Ishikawa (cell line): ENCODE measurements around the gene GPANK1.

Experiments
- CEBPB ChIP-seq: IDR thresholded peaks from 2 replicates; pipeline ENCODE4 v1.6.1; 2012
- CREB1 ChIP-seq: IDR thresholded peaks from 2 replicates; pipeline ENCODE4 v1.6.1; 2012; ENCODE audit warnings: low read depth
- EGR1 ChIP-seq: IDR thresholded peaks from 2 replicates; pipeline ENCODE4 v1.6.1; 2012
- EP300 ChIP-seq: IDR thresholded peaks from 2 replicates; pipeline ENCODE4 v1.6.1; 2012; ENCODE audit warnings: borderline replicate concordance
- FOXM1 ChIP-seq: IDR thresholded peaks from 2 replicates; pipeline ENCODE4 v1.6.1; 2012; ENCODE audit warnings: low read depth, borderline replicate concordance
- MAX ChIP-seq: IDR thresholded peaks from 2 replicates; pipeline ENCODE4 v1.6.1; 2012
- NFIC ChIP-seq: IDR thresholded peaks from 2 replicates; pipeline ENCODE4 v1.6.1; 2012
- RAD21 ChIP-seq: IDR thresholded peaks from 2 replicates; pipeline ENCODE4 v1.6.1; 2012; ENCODE audit warnings: low read depth
- REST ChIP-seq: IDR thresholded peaks from 2 replicates; pipeline ENCODE4 v1.6.1; 2012; ENCODE audit warnings: low read depth, mild to moderate bottlenecking
- TAF1 ChIP-seq: IDR thresholded peaks from 2 replicates; pipeline ENCODE4 v1.6.1; 2012; ENCODE audit warnings: low read depth, mild to moderate bottlenecking
- TCF12 ChIP-seq: IDR thresholded peaks from 2 replicates; pipeline ENCODE4 v1.6.1; 2012; ENCODE audit warnings: low read depth
- TEAD4 ChIP-seq: IDR thresholded peaks from 2 replicates; pipeline ENCODE4 v1.6.1; 2012
- YY1 ChIP-seq: IDR thresholded peaks from 2 replicates; pipeline ENCODE4 v1.6.1; 2012; ENCODE audit warnings: low read depth

DNA sequence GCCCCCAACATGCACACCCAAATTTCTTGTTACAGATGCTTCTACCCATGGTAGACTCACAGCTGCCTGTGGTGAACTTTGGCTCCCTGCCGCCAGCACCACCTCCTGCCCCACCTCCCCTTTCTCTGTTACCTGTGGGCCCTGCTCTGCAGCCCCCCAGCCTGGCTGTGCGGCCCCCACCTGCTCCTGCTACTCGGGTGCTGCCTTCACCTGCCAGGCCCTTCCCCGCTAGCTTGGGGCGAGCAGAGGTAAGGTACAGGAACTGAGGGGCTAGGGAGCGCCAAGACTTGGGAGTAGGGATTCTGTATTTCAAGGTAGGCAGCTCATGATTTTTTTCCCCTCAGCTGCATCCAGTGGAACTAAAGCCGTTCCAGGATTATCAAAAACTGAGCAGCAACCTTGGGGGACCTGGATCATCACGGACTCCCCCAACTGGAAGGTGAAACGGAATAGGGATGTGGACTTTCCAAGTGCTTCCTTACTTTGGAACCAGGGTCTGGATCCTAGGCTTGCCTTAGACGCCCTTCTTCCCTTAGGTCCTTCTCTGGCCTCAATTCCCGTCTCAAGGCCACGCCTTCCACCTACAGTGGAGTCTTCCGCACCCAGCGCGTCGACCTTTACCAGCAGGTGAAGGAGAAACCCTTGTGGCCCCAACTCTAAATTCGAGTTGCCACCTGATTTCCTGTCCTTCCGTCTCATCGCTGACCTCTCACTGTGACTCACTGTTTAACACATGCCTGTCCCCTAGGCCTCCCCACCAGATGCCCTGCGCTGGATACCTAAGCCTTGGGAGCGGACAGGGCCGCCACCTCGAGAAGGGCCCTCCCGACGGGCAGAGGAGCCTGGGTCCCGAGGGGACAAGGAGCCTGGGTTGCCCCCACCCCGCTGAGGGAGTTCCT is 27.9 kb downstream of the GPANK1 start:
- TF ChIP-seq TCF12 (no peak), REST (no peak), CEBPB (no peak), CREB1 (no peak), TAF1 (no peak), TEAD4 (no peak), RAD21 (no peak), FOXM1 (no peak), MAX (no peak), EP300 (no peak), EGR1 (no peak), NFIC (no peak), YY1 (no peak)
